ENCODE data around the gene PAPPA. TPM values are rescaled to one million over a fixed set of nuclear protein-coding genes. Genes with fewer than 3 reads are reported as not detected.

The PAPPA gene
- polyA plus RNA-seq, 1 of the 3 experiments (the other 2 are of a cell fraction) = 44.5 TPM

DNA sequence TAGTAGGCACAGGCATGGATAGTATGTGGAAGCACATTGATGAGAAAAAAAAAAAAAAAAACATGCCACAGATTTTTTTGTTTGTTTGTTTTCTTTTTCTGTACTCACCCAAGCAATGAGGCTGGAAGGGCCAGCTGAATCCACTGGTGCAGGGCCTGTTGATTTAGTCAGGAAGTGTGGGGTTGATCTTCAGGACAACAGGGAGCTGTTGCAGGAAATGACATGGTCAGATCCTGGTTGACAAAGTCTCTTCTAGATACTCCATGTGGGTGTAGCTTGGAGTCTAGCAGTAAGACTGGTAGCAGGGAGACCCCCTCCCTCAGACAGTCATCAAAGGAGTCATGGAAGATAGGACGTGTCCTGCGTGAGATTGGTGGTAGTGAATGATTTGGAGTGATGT lies 191.8 kb downstream of the PAPPA start:
- POLR2A ChIA-PET = no interaction called here
- H3K4me1 ChIP-seq (ENCODE audit: control insufficient read depth in 1 of 2, insufficient read depth in 2 of 2, low read depth in 1 of 2, low read length in 1 of 2) = peaks cover 0 to 3% of the 10 kb centered on the region in 2 experiments; a peak in 2 of 4 replicates
- CTCF ChIA-PET = no interaction called here
- H4K20me1 ChIP-seq (ENCODE audit: insufficient read depth) = 0 out of 2 replicates have a peak, but pooled peaks cover 4% of the 10 kb centered on the region
- no peak overlapping the region for H2AFZ ChIP-seq (ENCODE audit: low read depth)
- H3K4me3 ChIP-seq (ENCODE audit: low read depth in 2 of 2, low read length in 1 of 2) = no peak overlapping the region
- no peak overlapping the region for H3K27ac ChIP-seq (ENCODE audit: low read depth in 2 of 2, low read length in 1 of 2)
- no peaks in the 10 kb centered on the region for H3K9me2 ChIP-seq
- DNase-seq = no peak
- WGBS (ENCODE audit: low lambda C conversion rate) = 100% methylated on average over 2 of the region's 2 CpGs
- no peaks in the 10 kb centered on the region for H3K9me3 ChIP-seq
- no peaks in the 10 kb centered on the region for H3K27me3 ChIP-seq (ENCODE audit: insufficient read depth)
- H3K79me2 ChIP-seq (ENCODE audit: insufficient read depth) = 0 out of 2 replicates have a peak, but pooled peaks cover 9% of the 10 kb centered on the region
- H3K9ac ChIP-seq = no peak overlapping the region
- H3K4me2 ChIP-seq = no peak overlapping the region
- peaks cover 3% of the 10 kb centered on the region for H3F3A ChIP-seq (replicated peaks; ENCODE audit: insufficient read depth)
- H3K36me3 ChIP-seq (replicated peaks in 1 of 2; ENCODE audit: control insufficient read depth in 1 of 2, insufficient read depth in 2 of 2, low read length in 1 of 2) = peaks cover 56 to 96% of the 10 kb centered on the region in 2 experiments
- TF ChIP-seq NFIC (IDR thresholded peaks at IDR 0.05; ENCODE audit: borderline replicate concordance) = no peak
- no peak for TF ChIP-seq GATA2 (CRISPR knock-in tag; IDR thresholded peaks at IDR 0.05)
- no peak for TF ChIP-seq CHD2 (IDR thresholded peaks at IDR 0.05; ENCODE audit: low read length, partially characterized antibody)
- no peak for TF ChIP-seq SIN3A (IDR thresholded peaks at IDR 0.05; ENCODE audit: borderline replicate concordance, low read depth, low read length)
- TF ChIP-seq, protein P1, sequence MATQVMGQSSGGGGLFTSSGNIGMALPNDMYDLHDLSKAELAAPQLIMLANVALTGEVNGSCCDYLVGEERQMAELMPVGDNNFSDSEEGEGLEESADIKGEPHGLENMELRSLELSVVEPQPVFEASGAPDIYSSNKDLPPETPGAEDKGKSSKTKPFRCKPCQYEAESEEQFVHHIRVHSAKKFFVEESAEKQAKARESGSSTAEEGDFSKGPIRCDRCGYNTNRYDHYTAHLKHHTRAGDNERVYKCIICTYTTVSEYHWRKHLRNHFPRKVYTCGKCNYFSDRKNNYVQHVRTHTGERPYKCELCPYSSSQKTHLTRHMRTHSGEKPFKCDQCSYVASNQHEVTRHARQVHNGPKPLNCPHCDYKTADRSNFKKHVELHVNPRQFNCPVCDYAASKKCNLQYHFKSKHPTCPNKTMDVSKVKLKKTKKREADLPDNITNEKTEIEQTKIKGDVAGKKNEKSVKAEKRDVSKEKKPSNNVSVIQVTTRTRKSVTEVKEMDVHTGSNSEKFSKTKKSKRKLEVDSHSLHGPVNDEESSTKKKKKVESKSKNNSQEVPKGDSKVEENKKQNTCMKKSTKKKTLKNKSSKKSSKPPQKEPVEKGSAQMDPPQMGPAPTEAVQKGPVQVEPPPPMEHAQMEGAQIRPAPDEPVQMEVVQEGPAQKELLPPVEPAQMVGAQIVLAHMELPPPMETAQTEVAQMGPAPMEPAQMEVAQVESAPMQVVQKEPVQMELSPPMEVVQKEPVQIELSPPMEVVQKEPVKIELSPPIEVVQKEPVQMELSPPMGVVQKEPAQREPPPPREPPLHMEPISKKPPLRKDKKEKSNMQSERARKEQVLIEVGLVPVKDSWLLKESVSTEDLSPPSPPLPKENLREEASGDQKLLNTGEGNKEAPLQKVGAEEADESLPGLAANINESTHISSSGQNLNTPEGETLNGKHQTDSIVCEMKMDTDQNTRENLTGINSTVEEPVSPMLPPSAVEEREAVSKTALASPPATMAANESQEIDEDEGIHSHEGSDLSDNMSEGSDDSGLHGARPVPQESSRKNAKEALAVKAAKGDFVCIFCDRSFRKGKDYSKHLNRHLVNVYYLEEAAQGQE (IDR thresholded peaks at IDR 0.05; ENCODE audit: low read depth, low read length) = no peak
- TF ChIP-seq EZH2phosphoT487 (IDR thresholded peaks at IDR 0.05; ENCODE audit: borderline replicate concordance, low read depth) = no peak

DNA sequence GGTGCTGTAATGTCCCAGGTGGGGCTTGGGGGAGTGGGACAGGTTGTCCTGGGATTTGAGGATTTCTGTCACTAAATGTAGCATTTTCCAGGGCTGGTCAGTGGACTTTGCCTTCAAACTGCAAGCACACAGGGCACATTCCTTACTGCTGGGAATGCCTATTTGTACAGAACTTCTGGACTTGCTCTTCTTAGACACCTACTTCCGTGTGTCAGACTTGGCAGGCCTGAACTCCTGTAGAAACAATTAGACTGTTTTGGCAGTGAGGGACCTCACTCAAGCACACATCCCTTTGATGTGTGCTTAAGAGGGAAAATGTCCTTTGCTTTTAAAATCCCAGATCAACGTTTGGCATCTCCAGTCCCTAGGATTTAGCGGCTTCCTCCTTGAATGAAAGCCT lies 192.2 kb downstream of the PAPPA start:
- ChIA-PET POLR2A (no interaction called here), CTCF (no interaction called here)
- no peak overlapping the region for H3K9ac ChIP-seq
- 0 out of 2 replicates have a peak, but pooled peaks cover 4% of the 10 kb centered on the region for H4K20me1 ChIP-seq (ENCODE audit: insufficient read depth)
- 95% methylated on average over 3 of the region's 3 CpGs for WGBS (ENCODE audit: low lambda C conversion rate)
- peaks cover 0 to 3% of the 10 kb centered on the region in 2 experiments; a peak in 2 of 4 replicates for H3K4me1 ChIP-seq (ENCODE audit: control insufficient read depth in 1 of 2, insufficient read depth in 2 of 2, low read depth in 1 of 2, low read length in 1 of 2)
- H3K27me3 ChIP-seq (ENCODE audit: insufficient read depth) = no peaks in the 10 kb centered on the region
- H3K79me2 ChIP-seq (ENCODE audit: insufficient read depth) = 0 out of 2 replicates have a peak, but pooled peaks cover 6% of the 10 kb centered on the region
- no peak overlapping the region for H3K4me3 ChIP-seq (ENCODE audit: low read depth in 2 of 2, low read length in 1 of 2)
- no peak overlapping the region for H3K4me2 ChIP-seq
- TF ChIP-seq, protein P2, sequence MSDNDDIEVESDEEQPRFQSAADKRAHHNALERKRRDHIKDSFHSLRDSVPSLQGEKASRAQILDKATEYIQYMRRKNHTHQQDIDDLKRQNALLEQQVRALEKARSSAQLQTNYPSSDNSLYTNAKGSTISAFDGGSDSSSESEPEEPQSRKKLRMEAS (IDR thresholded peaks at IDR 0.05; ENCODE audit: low read depth) = no peak
- TF ChIP-seq POLR2AphosphoS5 (IDR thresholded peaks at IDR 0.05; ENCODE audit: low read depth, low read length) (no peak), SMC3 (IDR thresholded peaks at IDR 0.05; ENCODE audit: low read depth, low read length) (no peak), CHD2 (IDR thresholded peaks at IDR 0.05; ENCODE audit: low read length, partially characterized antibody) (no peak), RCOR1 (IDR thresholded peaks at IDR 0.05; ENCODE audit: low read length) (no peak), JUND (IDR thresholded peaks at IDR 0.05) (no peak), FOSL2 (IDR thresholded peaks at IDR 0.05; ENCODE audit: borderline replicate concordance, low read depth) (no peak), GABPA (IDR thresholded peaks at IDR 0.05; ENCODE audit: low read depth) (no peak), MEF2A (IDR thresholded peaks at IDR 0.05; ENCODE audit: borderline replicate concordance, low read depth) (no peak), RFX5 (IDR thresholded peaks at IDR 0.05; ENCODE audit: low read length) (no peak), FOXM1 (IDR thresholded peaks at IDR 0.05; ENCODE audit: low read depth) (no peak), RAD21 (IDR thresholded peaks at IDR 0.05; ENCODE audit: low read length) (no peak), EP300 (IDR thresholded peaks at IDR 0.05; ENCODE audit: borderline replicate concordance in 1 of 2, low read depth in 1 of 2, low read length in 1 of 2) (no peak)
- TF ChIP-seq, protein P3, sequence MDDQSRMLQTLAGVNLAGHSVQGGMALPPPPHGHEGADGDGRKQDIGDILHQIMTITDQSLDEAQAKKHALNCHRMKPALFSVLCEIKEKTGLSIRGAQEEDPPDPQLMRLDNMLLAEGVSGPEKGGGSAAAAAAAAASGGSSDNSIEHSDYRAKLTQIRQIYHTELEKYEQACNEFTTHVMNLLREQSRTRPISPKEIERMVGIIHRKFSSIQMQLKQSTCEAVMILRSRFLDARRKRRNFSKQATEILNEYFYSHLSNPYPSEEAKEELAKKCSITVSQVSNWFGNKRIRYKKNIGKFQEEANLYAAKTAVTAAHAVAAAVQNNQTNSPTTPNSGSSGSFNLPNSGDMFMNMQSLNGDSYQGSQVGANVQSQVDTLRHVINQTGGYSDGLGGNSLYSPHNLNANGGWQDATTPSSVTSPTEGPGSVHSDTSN (IDR thresholded peaks at IDR 0.05) = no peak
- TF ChIP-seq, protein P4, sequence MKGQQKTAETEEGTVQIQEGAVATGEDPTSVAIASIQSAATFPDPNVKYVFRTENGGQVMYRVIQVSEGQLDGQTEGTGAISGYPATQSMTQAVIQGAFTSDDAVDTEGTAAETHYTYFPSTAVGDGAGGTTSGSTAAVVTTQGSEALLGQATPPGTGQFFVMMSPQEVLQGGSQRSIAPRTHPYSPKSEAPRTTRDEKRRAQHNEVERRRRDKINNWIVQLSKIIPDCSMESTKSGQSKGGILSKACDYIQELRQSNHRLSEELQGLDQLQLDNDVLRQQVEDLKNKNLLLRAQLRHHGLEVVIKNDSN (IDR thresholded peaks at IDR 0.05; ENCODE audit: borderline replicate concordance, low read depth) = no peak
- H3K9me3 ChIP-seq = no peaks in the 10 kb centered on the region
- peaks cover 57 to 97% of the 10 kb centered on the region in 2 experiments for H3K36me3 ChIP-seq (replicated peaks in 1 of 2; ENCODE audit: control insufficient read depth in 1 of 2, insufficient read depth in 2 of 2, low read length in 1 of 2)
- H3K27ac ChIP-seq (ENCODE audit: low read depth in 2 of 2, low read length in 1 of 2) = no peak overlapping the region
- peaks cover 6% of the 10 kb centered on the region for H3F3A ChIP-seq (replicated peaks; ENCODE audit: insufficient read depth)
- H3K9me2 ChIP-seq = no peaks in the 10 kb centered on the region
- no peak overlapping the region for H2AFZ ChIP-seq (ENCODE audit: low read depth)
- no peak for DNase-seq
